Transverse colon (tissue), 3 donors: ENCODE data around the gene ANKZF1.

Source experiments
- CTCF ChIP-seq, 5 experiments: fragments of 200-600 bp in 3 of 5; fragments of 450-650 bp in 2 of 5; sonication (generic) in 3 of 5; IDR thresholded peaks; 1 replicate in 2 of 5; 2 replicates in 3 of 5; pipeline ENCODE4 v1.5.1; 2016 to 2017; ENCODE audit warnings: antibody characterized with exemption in 5 of 5, inconsistent platforms in 3 of 5, mild to moderate bottlenecking in 2 of 5, moderate library complexity in 1 of 5
- EP300 ChIP-seq: sonication (generic); formaldehyde crosslinking; IDR thresholded peaks from one replicate; pipeline ENCODE4 v1.6.1; 2017; ENCODE audit warnings: antibody characterized with exemption, low read depth

GRCh38 chr2:219284501-219285372 is 55.1 kb downstream of the ANKZF1 start:
- TF ChIP-seq EP300 (no peak), CTCF (IDR thresholded peaks at IDR 0.05) (no peak)
